Measurements from ENCODE around the gene CCDC93.

- TF ChIP-seq NPAS2 (CRISPR knock-in tag; IDR thresholded peaks at IDR 0.05; ENCODE audit: borderline replicate concordance) (no peak), HOXB5 (CRISPR knock-in tag; IDR thresholded peaks at IDR 0.05) (no peak), USF2 (IDR thresholded peaks at IDR 0.05) (peak; percentile 91), BHLHE40 (IDR thresholded peaks at IDR 0.05; ENCODE audit: low read depth, low read length) (peak; percentile 53; the same call in 1 of the 2 replicates), JUN (IDR thresholded peaks at IDR 0.05) (no peak), CTCF (IDR thresholded peaks at IDR 0.05) (peak; percentile 93), POLR2A (IDR thresholded peaks at IDR 0.05; ENCODE audit: low read length) (no peak), GATA3 (IDR thresholded peaks at IDR 0.05; ENCODE audit: borderline replicate concordance) (no peak)
These were observed 10.5 kb downstream of the CCDC93 start for GRCh38 chr2:118003396-118003824.
